ENCODE results near the gene CDC42BPA. TPM values are rescaled to one million over a fixed set of nuclear protein-coding genes. Genes with fewer than 3 reads are reported as not detected.

The CDC42BPA gene
- total and polyA plus RNA-seq, 12 donors, result 7.4 to 73.8 (median 37.2) TPM

DNA sequence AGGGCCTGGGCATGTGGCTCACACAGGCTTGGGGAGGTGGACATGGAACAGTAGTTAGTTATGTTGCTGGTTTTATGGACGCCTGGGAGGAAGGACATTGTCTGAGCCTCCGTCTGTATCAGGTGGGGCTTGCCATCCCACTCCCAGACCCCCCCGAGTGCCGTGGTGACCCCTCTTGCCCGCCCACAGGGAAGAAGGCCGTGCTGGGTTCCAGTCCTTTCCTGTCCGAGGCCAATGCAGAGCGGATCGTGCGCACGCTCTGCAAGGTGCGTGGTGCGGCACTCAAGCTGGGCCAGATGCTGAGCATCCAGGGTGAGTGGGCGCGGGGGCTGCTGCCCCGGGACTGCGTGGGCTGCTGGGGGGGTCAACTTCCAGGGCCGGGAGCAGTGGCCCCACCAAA lies 336.5 kb downstream of the CDC42BPA start:
- 80 to 94% (median 90%) methylated on average over 6 to 18 of the region's 18 CpGs for WGBS, 4 donors
- intact Hi-C loops (cut with DNase I), result no loop called here
- H3K4me3 ChIP-seq, result no peak overlapping the region
- peaks cover 0 to 90% of the 10 kb centered on the region in 2 donors for H3K36me3 ChIP-seq (replicated peaks in 1 of 2)
- peak overlapping the region in 2 of 5 donors; percentile 47 to 80 for H3K27ac ChIP-seq
- H3K9me3 ChIP-seq (replicated peaks in 1 of 3), result no peaks in the 10 kb centered on the region
- TF ChIP-seq, protein P1, sequence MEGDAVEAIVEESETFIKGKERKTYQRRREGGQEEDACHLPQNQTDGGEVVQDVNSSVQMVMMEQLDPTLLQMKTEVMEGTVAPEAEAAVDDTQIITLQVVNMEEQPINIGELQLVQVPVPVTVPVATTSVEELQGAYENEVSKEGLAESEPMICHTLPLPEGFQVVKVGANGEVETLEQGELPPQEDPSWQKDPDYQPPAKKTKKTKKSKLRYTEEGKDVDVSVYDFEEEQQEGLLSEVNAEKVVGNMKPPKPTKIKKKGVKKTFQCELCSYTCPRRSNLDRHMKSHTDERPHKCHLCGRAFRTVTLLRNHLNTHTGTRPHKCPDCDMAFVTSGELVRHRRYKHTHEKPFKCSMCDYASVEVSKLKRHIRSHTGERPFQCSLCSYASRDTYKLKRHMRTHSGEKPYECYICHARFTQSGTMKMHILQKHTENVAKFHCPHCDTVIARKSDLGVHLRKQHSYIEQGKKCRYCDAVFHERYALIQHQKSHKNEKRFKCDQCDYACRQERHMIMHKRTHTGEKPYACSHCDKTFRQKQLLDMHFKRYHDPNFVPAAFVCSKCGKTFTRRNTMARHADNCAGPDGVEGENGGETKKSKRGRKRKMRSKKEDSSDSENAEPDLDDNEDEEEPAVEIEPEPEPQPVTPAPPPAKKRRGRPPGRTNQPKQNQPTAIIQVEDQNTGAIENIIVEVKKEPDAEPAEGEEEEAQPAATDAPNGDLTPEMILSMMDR (IDR thresholded peaks at IDR 0.05), result no peak
- no peak for TF ChIP-seq POLR2A (IDR thresholded peaks at IDR 0.05)
- DNase-seq, result peak in 1 of 7 donors; percentile 18
- no peaks in the 10 kb centered on the region for H3K27me3 ChIP-seq
- peaks cover 18 to 23% of the 10 kb centered on the region in 2 donors for H3K4me1 ChIP-seq (replicated peaks in 1 of 2)

- peak in 2 of 7 donors; percentile 15 to 25 for DNase-seq
- H3K36me3 ChIP-seq (replicated peaks in 1 of 2), result peaks cover 0 to 85% of the 10 kb centered on the region in 2 donors
- no peak overlapping the region for H3K4me3 ChIP-seq
- no peaks in the 10 kb centered on the region for H3K9me3 ChIP-seq (replicated peaks in 1 of 3)
- H3K27me3 ChIP-seq, result no peaks in the 10 kb centered on the region
- TF ChIP-seq, protein P1 (IDR thresholded peaks at IDR 0.05), result no peak
- TF ChIP-seq POLR2A (IDR thresholded peaks at IDR 0.05), result no peak
- 81 to 100% (median 90%) methylated on average over 6 to 12 of the region's 12 CpGs for WGBS, 4 donors
- peak overlapping the region in 3 of 5 donors; percentile 47 to 80 (median 57) for H3K27ac ChIP-seq
- intact Hi-C loops (cut with DNase I), result no loop called here
- peaks cover 18 to 23% of the 10 kb centered on the region in 2 donors for H3K4me1 ChIP-seq (replicated peaks in 1 of 2)
These were observed 336.9 kb downstream of the CDC42BPA start for GRCh38 chr1:226981386-226981817.

DNA sequence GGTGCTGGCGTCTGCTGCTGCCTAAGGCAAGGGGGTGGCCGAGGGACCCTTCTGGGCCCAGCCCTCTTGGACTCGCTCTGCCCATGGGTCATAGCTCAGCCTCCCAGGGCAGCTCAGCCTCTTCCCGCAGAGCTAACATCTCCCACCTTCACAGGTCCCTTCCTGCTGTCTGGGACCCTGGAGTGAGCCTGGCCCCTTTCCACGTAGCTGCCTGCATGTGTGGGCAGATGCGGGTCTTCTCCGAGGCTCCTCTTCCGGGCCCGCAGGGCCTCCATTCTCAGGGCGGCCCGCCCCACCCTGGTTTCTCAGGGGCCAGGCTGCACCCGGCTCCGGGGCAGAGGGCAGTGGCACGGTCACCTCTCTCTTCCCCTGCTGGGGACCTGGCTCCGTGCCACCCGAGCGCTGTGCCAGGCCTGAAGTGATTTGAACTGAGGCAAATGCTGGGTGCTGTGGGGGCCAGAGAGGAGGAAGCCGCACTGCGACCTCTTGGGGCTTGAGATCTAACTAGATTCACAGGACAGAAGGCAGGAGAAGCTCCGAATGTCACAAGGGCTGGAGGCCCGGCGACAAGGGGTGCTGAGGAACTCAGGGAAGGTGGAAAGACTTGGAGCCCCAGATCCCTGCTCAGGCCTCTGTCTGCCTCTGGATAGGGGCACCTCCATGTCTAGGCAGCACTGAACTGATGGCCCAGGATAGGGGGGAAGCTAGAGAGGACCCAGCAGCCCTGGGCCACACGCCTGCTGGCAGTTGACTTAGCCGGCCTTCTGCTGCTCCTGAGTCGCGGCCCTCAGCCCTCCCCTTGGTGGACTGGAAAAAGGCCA lies 337.5 kb downstream of the CDC42BPA start:
- Histone ChIP-seq H3K27ac (peak overlapping the region; percentile 13 to 80 (median 57)), H3K27me3 (no peaks in the 10 kb centered on the region), H3K36me3 (replicated peaks in 1 of 2) (peaks cover 0 to 79% of the 10 kb centered on the region in 2 donors), H3K4me3 (no peak overlapping the region), H3K9me3 (replicated peaks in 1 of 3) (no peaks in the 10 kb centered on the region), H3K4me1 (replicated peaks in 1 of 2) (peaks cover 18 to 24% of the 10 kb centered on the region in 2 donors)
- DNase-seq, result peak in 4 of 7 donors; percentile 43 to 59 (median 52)
- TF ChIP-seq, protein P1 (IDR thresholded peaks at IDR 0.05), result no peak
- TF ChIP-seq POLR2A (IDR thresholded peaks at IDR 0.05), result no peak
- intact Hi-C loops (cut with DNase I), result no loop called here
- WGBS, 4 donors, result 73 to 82% (median 78%) methylated on average over 13 to 26 of the region's 26 CpGs

DNA sequence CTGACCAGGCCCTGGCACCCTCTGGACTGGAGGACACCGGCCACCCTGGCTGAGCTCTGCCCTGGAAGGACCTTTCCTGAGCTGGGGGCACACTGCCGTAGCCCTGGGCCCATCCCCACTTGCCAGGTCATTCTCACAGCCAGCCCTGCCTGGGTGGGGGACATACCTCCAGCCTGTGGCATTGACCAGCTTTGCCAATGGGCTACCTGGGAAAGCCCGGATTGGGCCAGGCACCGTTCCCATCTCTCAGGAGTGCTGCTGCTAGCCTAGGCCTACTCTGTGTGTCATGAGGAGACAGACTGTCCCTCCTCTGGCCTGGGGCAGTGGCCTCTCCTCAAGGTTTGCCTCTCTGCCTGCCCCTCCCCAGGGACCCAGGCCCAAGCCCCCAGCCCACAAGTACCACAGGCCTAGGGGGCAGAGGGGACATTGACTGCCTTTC lies 338.2 kb downstream of the CDC42BPA start:
- DNase-seq, result peak in 3 of 7 donors; percentile 30 to 54 (median 37)
- H3K9me3 ChIP-seq (replicated peaks in 1 of 3), result no peaks in the 10 kb centered on the region
- TF ChIP-seq, protein P1 (IDR thresholded peaks at IDR 0.05), result no peak
- TF ChIP-seq POLR2A (IDR thresholded peaks at IDR 0.05), result no peak
- peak overlapping the region; percentile 13 to 80 (median 57) for H3K27ac ChIP-seq
- H3K27me3 ChIP-seq, result no peaks in the 10 kb centered on the region
- no peak overlapping the region for H3K4me3 ChIP-seq
- 68 to 87% (median 84%) methylated on average over 2 to 4 of the region's 4 CpGs; no CpG with 5 or more reads in 1 of the 4 donors for WGBS, 4 donors
- H3K4me1 ChIP-seq (replicated peaks in 1 of 2), result peaks cover 24 to 30% of the 10 kb centered on the region in 2 donors
- H3K36me3 ChIP-seq (replicated peaks in 1 of 2), result peaks cover 0 to 76% of the 10 kb centered on the region in 2 donors
- intact Hi-C loops (cut with DNase I), result no loop called here
